ENCODE measurements around the gene CASTOR1. TPM values are rescaled to one million over a fixed set of nuclear protein-coding genes. Genes with fewer than 3 reads are reported as not detected.

CASTOR1 gene
- total RNA-seq, 1 experiment from 2014 or later: 2.0 TPM

DNA sequence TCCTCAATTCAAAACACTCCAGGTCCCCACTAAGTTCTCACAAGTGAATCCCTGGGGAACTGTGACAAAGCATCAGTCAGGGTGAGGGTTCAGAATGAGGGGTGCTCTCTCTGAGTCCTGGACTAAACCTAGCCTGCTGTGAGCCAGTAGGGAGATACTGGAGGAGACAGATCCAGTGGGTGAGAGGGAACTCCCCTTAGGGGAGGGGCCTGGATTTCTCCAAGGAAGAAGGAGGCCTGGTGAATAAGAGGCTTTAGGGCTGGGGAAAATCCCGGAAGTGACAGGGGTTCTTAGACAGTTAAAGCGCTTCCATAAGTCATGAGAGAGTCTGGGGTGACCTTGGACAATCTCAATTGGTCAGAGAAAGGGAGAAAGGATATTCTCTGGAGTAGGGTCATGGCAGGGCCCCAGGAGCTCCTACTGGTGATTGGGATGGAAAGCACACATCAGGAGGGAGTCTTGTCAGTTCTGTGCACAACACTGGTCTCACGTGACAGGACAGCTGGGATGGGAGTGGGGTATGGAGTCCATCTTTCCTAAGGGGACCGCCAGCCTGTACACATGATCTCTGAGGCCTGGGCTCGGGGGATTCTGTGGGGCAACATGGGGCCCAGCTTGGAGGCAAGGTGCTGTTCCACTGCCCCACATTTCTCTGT lies 35.9 kb upstream of the CASTOR1 start:
- Histone ChIP-seq H3K4me3 (ENCODE audit: low read depth, low read length, poor library complexity, severe bottlenecking) (peak overlapping the region; percentile 80), H3K27ac (ENCODE audit: low read depth, low read length, poor library complexity, severe bottlenecking) (peak overlapping the region; percentile 35), H3K36me3 (ENCODE audit: insufficient read depth, low read length, poor library complexity, severe bottlenecking) (no peaks in the 10 kb centered on the region), H3K27me3 (replicated peaks; ENCODE audit: insufficient read depth, low read depth, low read length, poor library complexity) (no peaks in the 10 kb centered on the region), H3K4me1 (ENCODE audit: insufficient read depth, low read length, poor library complexity, severe bottlenecking) (peaks cover 23% of the 10 kb centered on the region), H3K9me3 (ENCODE audit: low read depth, low read length, poor library complexity, severe bottlenecking) (no peaks in the 10 kb centered on the region)
- BruUV-seq (replicated peaks): no TSS peak
- TF ChIP-seq CTCF (conservative IDR thresholded peaks at IDR 0.05; ENCODE audit: low read depth, low read length): no peak
- TF ChIP-seq EZH2 (IDR thresholded peaks at IDR 0.05; ENCODE audit: borderline replicate concordance, low read depth, low read length, poor library complexity, severe bottlenecking): no peak
- ChIA-PET POLR2A (ENCODE audit: low non-redundant PET) (no interaction called here), CTCF (no interaction called here)
- peak; percentile 73 for DNase-seq (ENCODE audit: low spot score)
- intact Hi-C loops (cut with micrococcal nuclease; ENCODE audit: unreplicated experiment): no loop called here

DNA sequence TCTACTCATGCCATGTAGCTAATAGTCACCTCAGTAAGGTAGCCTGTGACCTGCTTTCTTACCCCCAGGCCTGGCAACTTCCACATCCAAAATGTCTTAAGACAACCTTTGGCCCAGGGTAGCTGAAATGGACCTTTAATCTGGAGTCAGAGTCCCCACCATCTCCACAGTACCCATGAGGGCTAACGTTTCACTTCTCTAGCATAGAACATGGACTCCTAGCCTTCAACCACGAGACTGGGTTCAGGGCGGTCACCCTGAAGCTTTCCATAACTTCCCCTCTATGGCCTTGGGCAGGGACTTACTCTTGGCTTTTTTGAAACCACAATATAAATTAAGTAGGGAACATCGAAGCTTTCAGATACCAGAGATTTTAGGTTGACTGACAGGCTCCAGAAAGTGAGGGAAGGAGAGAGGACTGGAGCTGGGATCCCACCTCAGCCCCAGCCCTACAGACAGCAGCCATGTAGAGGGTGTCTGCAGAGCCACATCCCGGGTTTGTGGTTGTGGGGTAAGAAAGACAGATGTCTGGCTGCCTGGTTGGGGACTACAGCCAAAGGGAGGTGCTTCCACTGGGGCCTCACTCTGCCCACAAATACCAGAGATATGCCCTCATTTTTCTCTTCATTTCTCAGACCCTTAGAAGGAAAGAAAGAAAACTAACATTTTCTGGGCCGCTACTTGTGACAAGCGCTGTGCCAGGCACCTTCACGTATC lies 34.9 kb upstream of the CASTOR1 start:
- Histone ChIP-seq H3K27me3 (replicated peaks; ENCODE audit: insufficient read depth, low read depth, low read length, poor library complexity) (no peaks in the 10 kb centered on the region), H3K4me3 (ENCODE audit: low read depth, low read length, poor library complexity, severe bottlenecking) (no peak overlapping the region), H3K9me3 (ENCODE audit: low read depth, low read length, poor library complexity, severe bottlenecking) (no peaks in the 10 kb centered on the region), H3K36me3 (ENCODE audit: insufficient read depth, low read length, poor library complexity, severe bottlenecking) (no peaks in the 10 kb centered on the region), H3K4me1 (ENCODE audit: insufficient read depth, low read length, poor library complexity, severe bottlenecking) (peaks cover 23% of the 10 kb centered on the region), H3K27ac (ENCODE audit: low read depth, low read length, poor library complexity, severe bottlenecking) (no peak overlapping the region)
- TF ChIP-seq CTCF (conservative IDR thresholded peaks at IDR 0.05; ENCODE audit: low read depth, low read length): no peak
- TF ChIP-seq EZH2 (IDR thresholded peaks at IDR 0.05; ENCODE audit: borderline replicate concordance, low read depth, low read length, poor library complexity, severe bottlenecking): no peak
- TSS peak; percentile 12 for BruUV-seq (replicated peaks)
- no peak for DNase-seq (ENCODE audit: low spot score)
- POLR2A ChIA-PET (ENCODE audit: low non-redundant PET): no interaction called here
- intact Hi-C loops (cut with micrococcal nuclease; ENCODE audit: unreplicated experiment): no loop called here
- CTCF ChIA-PET: no interaction called here

DNA sequence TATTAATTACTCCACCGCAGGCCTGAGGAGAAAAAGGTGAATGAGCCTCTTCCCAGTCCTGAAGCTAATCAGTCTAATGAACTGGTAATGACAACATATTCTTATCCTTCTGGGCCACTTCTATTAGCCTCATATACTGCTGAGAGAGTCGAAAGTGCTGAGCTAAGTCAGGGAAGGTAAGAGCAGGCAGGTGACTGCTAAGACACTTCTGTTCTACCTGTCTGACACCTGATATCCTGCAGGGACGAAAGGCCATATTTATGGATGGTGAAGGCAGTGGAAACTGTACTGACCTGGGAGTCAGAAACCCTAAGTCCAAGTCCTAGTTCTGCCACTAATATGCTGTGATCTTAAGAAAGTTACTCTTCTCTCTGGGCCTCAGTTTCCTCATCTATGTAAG lies 33.9 kb upstream of the CASTOR1 start:
- Histone ChIP-seq H3K9me3 (ENCODE audit: low read depth, low read length, poor library complexity, severe bottlenecking) (no peaks in the 10 kb centered on the region), H3K4me1 (ENCODE audit: insufficient read depth, low read length, poor library complexity, severe bottlenecking) (peaks cover 23% of the 10 kb centered on the region), H3K27me3 (replicated peaks; ENCODE audit: insufficient read depth, low read depth, low read length, poor library complexity) (no peaks in the 10 kb centered on the region), H3K36me3 (ENCODE audit: insufficient read depth, low read length, poor library complexity, severe bottlenecking) (no peaks in the 10 kb centered on the region), H3K4me3 (ENCODE audit: low read depth, low read length, poor library complexity, severe bottlenecking) (no peak overlapping the region), H3K27ac (ENCODE audit: low read depth, low read length, poor library complexity, severe bottlenecking) (no peak overlapping the region)
- no TSS peak for BruUV-seq (replicated peaks)
- POLR2A ChIA-PET (ENCODE audit: low non-redundant PET): no interaction called here
- TF ChIP-seq CTCF (conservative IDR thresholded peaks at IDR 0.05; ENCODE audit: low read depth, low read length) (no peak), EZH2 (IDR thresholded peaks at IDR 0.05; ENCODE audit: borderline replicate concordance, low read depth, low read length, poor library complexity, severe bottlenecking) (no peak)
- CTCF ChIA-PET: no interaction called here
- DNase-seq (ENCODE audit: low spot score): no peak
- intact Hi-C loops (cut with micrococcal nuclease; ENCODE audit: unreplicated experiment): no loop called here
